Measurements from ENCODE around the gene TAAR5.
"Not testable (repeated sequence)": the region's sequence is repeated elsewhere in the genome, so short reads cannot be mapped to it uniquely, and the experiment has no call there.

The TAAR5 gene

GRCh38 chr6:132616677-132617076, 27.1 kb upstream of the TAAR5 start:
- in situ Hi-C loops (cut with HindIII; ENCODE audit: low sequenced_read_pairs), result no loop called here
- TF ChIP-seq, protein P1, sequence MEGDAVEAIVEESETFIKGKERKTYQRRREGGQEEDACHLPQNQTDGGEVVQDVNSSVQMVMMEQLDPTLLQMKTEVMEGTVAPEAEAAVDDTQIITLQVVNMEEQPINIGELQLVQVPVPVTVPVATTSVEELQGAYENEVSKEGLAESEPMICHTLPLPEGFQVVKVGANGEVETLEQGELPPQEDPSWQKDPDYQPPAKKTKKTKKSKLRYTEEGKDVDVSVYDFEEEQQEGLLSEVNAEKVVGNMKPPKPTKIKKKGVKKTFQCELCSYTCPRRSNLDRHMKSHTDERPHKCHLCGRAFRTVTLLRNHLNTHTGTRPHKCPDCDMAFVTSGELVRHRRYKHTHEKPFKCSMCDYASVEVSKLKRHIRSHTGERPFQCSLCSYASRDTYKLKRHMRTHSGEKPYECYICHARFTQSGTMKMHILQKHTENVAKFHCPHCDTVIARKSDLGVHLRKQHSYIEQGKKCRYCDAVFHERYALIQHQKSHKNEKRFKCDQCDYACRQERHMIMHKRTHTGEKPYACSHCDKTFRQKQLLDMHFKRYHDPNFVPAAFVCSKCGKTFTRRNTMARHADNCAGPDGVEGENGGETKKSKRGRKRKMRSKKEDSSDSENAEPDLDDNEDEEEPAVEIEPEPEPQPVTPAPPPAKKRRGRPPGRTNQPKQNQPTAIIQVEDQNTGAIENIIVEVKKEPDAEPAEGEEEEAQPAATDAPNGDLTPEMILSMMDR (IDR thresholded peaks at IDR 0.05; ENCODE audit: low read depth, low read length, missing control alignments), result no peak
- DNase-seq (ENCODE audit: low read depth), result no peak

GRCh38 chr6:132614554-132614953, 25.0 kb upstream of the TAAR5 start:
- TF ChIP-seq, protein P1 (IDR thresholded peaks at IDR 0.05; ENCODE audit: low read depth, low read length, missing control alignments), result no peak
- no peak overlapping the region for H3K4me3 ChIP-seq (ENCODE audit: low read depth, low read length)
- no peak for DNase-seq (ENCODE audit: low read depth)
- in situ Hi-C loops (cut with HindIII; ENCODE audit: low sequenced_read_pairs), result no loop called here

More at GRCh38 chr6:132616677-132617076, 27.1 kb upstream of the TAAR5 start:
- no peak overlapping the region for H3K4me3 ChIP-seq (ENCODE audit: low read depth, low read length)

DNA sequence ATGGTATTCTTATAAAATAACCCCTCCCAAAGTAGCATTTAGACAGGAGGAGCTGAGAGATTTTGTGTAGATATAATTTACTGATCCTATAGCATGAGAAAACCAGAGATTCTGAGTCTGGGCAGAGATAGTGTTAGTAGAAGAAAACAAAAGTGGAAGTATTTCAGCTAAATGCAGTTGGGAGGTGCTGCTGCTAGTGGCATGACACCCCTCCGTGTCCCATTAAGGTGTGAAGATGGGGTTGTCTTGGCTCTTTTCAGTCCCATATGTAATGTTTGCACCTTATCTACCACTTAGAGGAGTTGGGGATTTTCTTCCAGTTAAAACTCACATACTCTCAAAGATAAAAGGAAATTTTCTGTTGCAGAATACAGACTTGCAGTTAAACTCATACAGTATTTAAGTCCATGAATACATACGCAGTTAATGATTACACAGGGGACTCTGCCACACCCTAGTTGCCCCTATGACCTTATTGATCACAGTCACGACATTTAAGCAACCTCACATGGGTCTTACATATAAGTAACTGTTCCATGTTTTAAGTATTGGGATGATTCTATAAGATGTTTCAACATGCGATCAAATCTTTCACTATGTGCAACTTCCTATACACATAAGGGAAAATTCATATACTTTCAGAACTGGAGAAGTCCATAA, 23.0 kb upstream of the TAAR5 start:
- in situ Hi-C loops (cut with HindIII; ENCODE audit: low sequenced_read_pairs), result no loop called here
- no peak for DNase-seq (ENCODE audit: low read depth)
- no peak overlapping the region for H3K4me3 ChIP-seq (ENCODE audit: low read depth, low read length)
- TF ChIP-seq, protein P1 (IDR thresholded peaks at IDR 0.05; ENCODE audit: low read depth, low read length, missing control alignments), result no peak

DNA sequence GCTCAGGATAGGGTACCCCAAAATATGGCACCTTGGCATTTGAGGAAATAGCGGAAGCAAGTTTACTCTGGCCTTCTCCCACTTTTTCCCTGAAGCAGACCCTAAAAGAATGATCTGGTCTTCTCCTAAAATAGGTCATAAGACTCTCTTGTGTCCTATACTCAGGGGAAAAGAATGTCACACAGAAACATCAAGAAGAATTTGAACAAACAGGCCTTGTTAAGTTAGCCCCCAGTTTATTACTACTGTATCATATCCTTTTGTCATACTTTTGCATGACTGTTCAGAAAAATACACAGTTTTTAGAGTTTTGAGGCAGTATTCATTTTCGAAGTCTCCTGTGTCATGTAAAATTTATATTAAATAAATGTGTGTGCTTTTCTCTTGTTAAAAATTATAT, 22.1 kb upstream of the TAAR5 start:
- TF ChIP-seq, protein P1 (IDR thresholded peaks at IDR 0.05; ENCODE audit: low read depth, low read length, missing control alignments), result no peak
- H3K4me3 ChIP-seq (ENCODE audit: low read depth, low read length), result no peak overlapping the region
- DNase-seq (ENCODE audit: low read depth), result no peak
- in situ Hi-C loops (cut with HindIII; ENCODE audit: low sequenced_read_pairs), result no loop called here

DNA sequence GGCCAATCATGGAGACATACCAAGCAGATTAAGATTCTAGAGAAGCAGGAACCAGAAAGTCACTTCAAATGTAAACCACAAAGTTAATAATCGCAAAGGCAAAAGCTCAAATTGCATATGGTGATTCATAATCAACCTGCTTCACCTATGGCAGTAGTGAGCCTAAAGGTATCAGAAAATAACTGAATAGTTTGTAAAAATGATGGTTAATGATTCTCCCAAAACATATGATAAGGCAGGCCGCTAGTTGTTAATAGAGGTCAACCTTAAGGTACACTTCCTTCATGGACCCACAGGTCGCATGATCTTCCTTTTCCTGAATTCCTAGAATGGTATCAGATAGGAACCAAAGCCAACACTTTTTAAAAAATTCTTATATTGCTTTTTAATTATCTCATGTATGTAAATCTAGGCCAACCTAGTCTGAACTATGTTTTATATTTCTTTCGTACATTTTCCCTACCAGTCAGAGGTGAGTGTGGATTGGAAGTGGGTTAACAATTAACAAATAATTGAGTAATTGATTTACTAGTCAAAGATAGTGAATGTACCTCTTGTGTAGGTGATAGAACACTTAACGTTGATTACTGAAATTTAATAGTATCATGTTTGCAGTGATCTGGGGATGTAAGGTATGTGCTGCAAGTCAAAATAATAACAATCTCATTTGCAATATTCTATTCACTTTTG, 18.1 kb upstream of the TAAR5 start:
- no peak for DNase-seq (ENCODE audit: low read depth)
- in situ Hi-C loops (cut with HindIII; ENCODE audit: low sequenced_read_pairs), result no loop called here
- no peak overlapping the region for H3K4me3 ChIP-seq (ENCODE audit: low read depth, low read length)
- TF ChIP-seq, protein P1 (IDR thresholded peaks at IDR 0.05; ENCODE audit: low read depth, low read length, missing control alignments), result no peak

DNA sequence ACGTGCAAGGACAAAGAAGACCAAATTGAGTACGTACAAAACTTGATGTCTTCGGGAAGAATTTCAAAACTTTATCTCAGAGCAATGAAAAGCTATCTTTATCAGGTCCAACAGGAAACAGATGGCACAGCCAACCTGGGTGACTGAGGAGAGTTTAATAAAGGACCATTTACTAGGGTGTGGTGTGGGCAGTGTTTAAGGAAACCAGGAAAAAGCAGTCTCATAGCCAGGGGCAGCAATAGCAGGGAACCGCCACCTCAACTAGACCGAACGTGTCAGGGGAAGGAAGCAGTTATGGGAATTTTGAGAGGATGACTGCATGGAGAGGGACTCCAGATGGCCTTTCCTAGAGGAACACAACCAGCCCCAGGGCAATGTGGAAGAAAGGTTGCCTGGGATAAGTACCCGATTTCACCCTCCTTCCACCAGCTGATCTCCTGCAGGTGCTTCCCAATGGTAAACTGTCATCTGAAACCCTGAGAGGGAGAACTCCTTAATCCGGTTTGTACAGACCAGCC, 15.2 kb upstream of the TAAR5 start:
- H3K4me3 ChIP-seq (ENCODE audit: low read depth, low read length), result no peak overlapping the region
- DNase-seq (ENCODE audit: low read depth), result no peak
- TF ChIP-seq, protein P1 (IDR thresholded peaks at IDR 0.05; ENCODE audit: low read depth, low read length, missing control alignments), result no peak
- in situ Hi-C loops (cut with HindIII; ENCODE audit: low sequenced_read_pairs), result no loop called here

DNA sequence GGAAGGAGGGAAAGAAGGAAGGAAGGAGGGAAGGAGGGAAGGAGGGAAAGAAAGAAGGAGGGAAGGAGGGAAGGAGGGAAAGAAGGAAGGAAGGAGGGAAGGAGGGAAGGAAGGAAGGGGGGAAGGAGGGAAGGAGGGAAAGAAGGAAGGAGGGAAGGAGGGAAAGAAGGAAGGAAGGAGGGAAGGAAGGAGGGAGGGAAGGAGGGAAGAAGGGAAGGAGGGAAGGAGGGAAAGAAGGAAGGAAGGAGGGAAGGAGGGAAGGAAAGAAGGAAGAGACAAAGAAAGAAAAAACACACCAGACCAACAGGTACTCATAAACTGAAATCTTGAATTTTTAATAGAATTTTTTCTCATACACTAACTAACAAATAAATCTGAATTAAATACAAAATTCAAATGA, 11.4 kb upstream of the TAAR5 start:
- H3K4me3 ChIP-seq (ENCODE audit: low read depth, low read length); DNase-seq (ENCODE audit: low read depth); in situ Hi-C loops (cut with HindIII; ENCODE audit: low sequenced_read_pairs): not testable (repeated sequence)
